ENCODE data around the gene TMEM200B.

DNA sequence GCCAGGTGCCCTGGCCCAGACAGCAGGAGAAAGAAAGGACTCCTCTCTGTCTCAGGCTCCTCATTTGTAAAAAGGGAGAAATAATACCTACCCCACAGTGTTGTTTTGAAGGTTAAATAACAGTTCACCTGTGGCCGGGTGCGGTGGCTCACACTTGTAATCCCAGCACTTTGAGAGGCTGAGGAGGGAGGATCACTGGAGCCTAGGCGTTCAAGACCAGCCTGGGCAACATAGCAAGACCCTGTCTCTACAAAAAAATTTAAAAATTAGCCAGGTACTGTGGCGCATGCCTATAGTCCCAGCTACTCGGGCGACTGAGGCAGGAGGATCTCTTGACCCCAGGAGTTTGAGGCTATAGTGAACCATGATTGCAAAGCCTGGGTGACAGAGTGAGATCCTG, 2.5 kb upstream of the TMEM200B start:
- TF ChIP-seq, protein P1, sequence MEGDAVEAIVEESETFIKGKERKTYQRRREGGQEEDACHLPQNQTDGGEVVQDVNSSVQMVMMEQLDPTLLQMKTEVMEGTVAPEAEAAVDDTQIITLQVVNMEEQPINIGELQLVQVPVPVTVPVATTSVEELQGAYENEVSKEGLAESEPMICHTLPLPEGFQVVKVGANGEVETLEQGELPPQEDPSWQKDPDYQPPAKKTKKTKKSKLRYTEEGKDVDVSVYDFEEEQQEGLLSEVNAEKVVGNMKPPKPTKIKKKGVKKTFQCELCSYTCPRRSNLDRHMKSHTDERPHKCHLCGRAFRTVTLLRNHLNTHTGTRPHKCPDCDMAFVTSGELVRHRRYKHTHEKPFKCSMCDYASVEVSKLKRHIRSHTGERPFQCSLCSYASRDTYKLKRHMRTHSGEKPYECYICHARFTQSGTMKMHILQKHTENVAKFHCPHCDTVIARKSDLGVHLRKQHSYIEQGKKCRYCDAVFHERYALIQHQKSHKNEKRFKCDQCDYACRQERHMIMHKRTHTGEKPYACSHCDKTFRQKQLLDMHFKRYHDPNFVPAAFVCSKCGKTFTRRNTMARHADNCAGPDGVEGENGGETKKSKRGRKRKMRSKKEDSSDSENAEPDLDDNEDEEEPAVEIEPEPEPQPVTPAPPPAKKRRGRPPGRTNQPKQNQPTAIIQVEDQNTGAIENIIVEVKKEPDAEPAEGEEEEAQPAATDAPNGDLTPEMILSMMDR (conservative IDR thresholded peaks at IDR 0.05 in 1 of 2, IDR thresholded peaks at IDR 0.05 in 1 of 2; ENCODE audit: extremely low read depth in 1 of 2, insufficient read depth in 1 of 2, low read depth in 1 of 2, low read length in 2 of 2) = no peak
- no peak for TF ChIP-seq EZH2 (IDR thresholded peaks at IDR 0.05; ENCODE audit: borderline replicate concordance, low read length)
